Neural crest cell (in vitro differentiated cells): Measurements from ENCODE around the gene WDR70. TPM values are rescaled to one million over a fixed set of nuclear protein-coding genes. Genes with fewer than 3 reads are reported as not detected.

ENCODE experiments used
- DNase-seq: peaks from one replicate; pipeline ENCODE4 v3.0.0; 2021; ENCODE audit warnings: low read depth, mixed read lengths, low spot score
- H3K27ac Mint-ChIP-seq: one replicate; pipeline ENCODE4 v1.8.0; 2021; ENCODE audit warnings: mild to moderate bottlenecking, mixed read lengths; ENCODE audit not compliant: unreplicated experiment
- H3K27me3 Mint-ChIP-seq: 2 replicates; pipeline ENCODE4 v1.8.0; 2021; ENCODE audit warnings: low read depth, mild to moderate bottlenecking, mixed read lengths
- H3K36me3 Mint-ChIP-seq: 2 replicates; pipeline ENCODE4 v1.8.0; 2021; ENCODE audit warnings: low read depth, mild to moderate bottlenecking, mixed read lengths
- H3K4me1 Mint-ChIP-seq: 2 replicates; pipeline ENCODE4 v1.8.0; 2021; ENCODE audit warnings: mixed read lengths
- H3K4me3 Mint-ChIP-seq: one replicate; pipeline ENCODE4 v1.8.0; 2021; ENCODE audit warnings: mild to moderate bottlenecking, mixed read lengths
- H3K9me3 Mint-ChIP-seq: 2 replicates; pipeline ENCODE4 v1.8.0; 2021; ENCODE audit warnings: mixed read lengths
- total RNA-seq: library from RNA; stranded (reverse); gene quantifications from 2 replicates; pipeline ENCODE4 v1.2.1, GENCODE V29; 2021
- TF ChIP-seq, protein P1 (sequence below): fragments of 200-600 bp; sonication (generic); conservative IDR thresholded peaks from 2 replicates; pipeline ENCODE4 v1.5.0; 2021; ENCODE audit warnings: antibody characterized with exemption, mild to moderate bottlenecking

WDR70 gene
- total RNA-seq, 1 donor from 2014 or later, result 46.5 TPM

DNA sequence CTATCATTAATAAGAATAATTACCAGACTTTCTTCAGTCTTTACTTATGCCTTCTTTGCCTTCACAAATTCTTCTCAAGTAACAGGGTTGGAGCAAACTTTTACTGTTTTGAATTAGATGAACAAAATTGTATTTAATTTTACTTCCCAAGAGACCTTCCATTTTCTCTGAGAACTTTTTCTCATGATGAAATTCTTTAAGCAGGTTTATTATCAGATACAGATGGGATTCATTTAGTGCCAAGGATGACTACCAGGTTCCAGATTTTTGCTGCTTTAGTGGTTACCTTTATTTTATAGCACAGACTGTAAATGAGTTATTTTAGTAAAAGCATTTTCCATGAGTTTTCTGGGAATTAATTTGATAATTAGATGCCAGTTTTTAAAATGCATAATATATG lies 335.6 kb downstream of the WDR70 start:
- DNase-seq, result no peak
- Mint-ChIP-seq H3K36me3 (no peaks in the 10 kb centered on the region), H3K9me3 (no peaks in the 10 kb centered on the region), H3K4me1 (peaks cover 3% of the 10 kb centered on the region), H3K27ac (no peak overlapping the region), H3K4me3 (no peak overlapping the region), H3K27me3 (no peaks in the 10 kb centered on the region)
- TF ChIP-seq, protein P1, sequence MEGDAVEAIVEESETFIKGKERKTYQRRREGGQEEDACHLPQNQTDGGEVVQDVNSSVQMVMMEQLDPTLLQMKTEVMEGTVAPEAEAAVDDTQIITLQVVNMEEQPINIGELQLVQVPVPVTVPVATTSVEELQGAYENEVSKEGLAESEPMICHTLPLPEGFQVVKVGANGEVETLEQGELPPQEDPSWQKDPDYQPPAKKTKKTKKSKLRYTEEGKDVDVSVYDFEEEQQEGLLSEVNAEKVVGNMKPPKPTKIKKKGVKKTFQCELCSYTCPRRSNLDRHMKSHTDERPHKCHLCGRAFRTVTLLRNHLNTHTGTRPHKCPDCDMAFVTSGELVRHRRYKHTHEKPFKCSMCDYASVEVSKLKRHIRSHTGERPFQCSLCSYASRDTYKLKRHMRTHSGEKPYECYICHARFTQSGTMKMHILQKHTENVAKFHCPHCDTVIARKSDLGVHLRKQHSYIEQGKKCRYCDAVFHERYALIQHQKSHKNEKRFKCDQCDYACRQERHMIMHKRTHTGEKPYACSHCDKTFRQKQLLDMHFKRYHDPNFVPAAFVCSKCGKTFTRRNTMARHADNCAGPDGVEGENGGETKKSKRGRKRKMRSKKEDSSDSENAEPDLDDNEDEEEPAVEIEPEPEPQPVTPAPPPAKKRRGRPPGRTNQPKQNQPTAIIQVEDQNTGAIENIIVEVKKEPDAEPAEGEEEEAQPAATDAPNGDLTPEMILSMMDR, result no peak

DNA sequence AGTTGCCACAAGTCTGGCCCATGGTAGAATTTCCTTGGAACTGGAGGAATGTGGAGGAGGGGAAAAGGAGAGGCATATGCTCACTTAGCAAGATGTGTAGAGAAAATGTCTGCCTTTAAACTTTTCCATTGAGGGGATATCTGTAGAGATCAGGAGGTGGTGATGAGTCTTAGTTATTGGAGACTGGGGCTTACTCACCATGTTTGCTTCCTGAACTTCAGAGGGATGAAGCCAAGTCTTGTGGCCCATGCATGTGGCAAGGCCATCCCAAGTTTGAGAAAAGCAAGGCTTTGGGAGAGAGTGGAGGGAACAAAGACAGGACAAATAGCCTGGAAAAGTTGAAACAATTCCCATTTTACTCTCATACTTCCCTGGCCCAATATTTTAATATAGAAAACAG lies 336.2 kb downstream of the WDR70 start:
- H3K27me3 Mint-ChIP-seq, result no peaks in the 10 kb centered on the region
- peaks cover 3% of the 10 kb centered on the region for H3K4me1 Mint-ChIP-seq
- no peak overlapping the region for H3K4me3 Mint-ChIP-seq
- no peaks in the 10 kb centered on the region for H3K9me3 Mint-ChIP-seq
- DNase-seq, result no peak
- no peaks in the 10 kb centered on the region for H3K36me3 Mint-ChIP-seq
- TF ChIP-seq, protein P1, result no peak
- H3K27ac Mint-ChIP-seq, result peak overlapping the region; percentile 85

DNA sequence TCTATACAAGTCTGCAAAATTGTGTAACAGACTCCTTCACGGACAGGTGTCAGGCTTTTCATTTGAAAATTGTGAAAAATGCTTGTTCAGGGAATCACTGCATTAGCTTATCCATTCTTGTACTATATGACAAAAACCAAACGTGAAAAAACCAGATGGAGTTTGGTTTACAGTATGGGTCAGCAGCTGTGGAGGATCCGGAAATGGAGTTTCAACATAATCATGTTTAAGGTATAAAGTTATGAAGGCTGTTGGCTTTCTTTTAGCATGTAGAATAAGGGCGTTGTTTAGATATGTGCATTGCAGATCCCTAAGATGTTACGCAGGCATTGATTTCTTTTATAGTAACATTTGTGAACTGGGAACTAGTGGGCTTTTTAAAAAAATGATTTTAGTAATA lies 336.9 kb downstream of the WDR70 start:
- H3K36me3 Mint-ChIP-seq, result no peaks in the 10 kb centered on the region
- H3K4me3 Mint-ChIP-seq, result no peak overlapping the region
- no peak overlapping the region for H3K27ac Mint-ChIP-seq
- no peaks in the 10 kb centered on the region for H3K9me3 Mint-ChIP-seq
- TF ChIP-seq, protein P1, result no peak
- H3K27me3 Mint-ChIP-seq, result no peaks in the 10 kb centered on the region
- DNase-seq, result no peak
- peaks cover 7% of the 10 kb centered on the region for H3K4me1 Mint-ChIP-seq

DNA sequence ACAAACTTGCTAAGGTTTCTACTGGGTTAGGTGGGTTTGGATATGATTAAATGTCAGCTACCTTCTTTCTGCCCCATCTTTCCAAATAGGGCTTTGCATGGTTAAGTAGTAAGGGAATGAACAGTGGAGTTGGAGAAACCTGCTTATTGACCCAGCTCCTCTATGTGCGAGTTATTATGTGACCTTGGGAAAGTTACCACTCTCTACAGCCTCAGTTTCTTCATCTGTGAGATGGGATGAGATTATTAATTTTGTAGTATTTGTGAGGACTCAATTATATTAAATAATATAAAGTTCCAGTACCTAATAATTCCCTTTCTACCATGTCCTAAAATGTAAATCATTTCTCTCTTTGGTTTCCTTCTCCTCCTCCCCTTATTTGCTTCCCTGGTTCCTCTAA lies 337.3 kb downstream of the WDR70 start:
- Mint-ChIP-seq H3K4me3 (no peak overlapping the region), H3K9me3 (no peaks in the 10 kb centered on the region), H3K36me3 (no peaks in the 10 kb centered on the region), H3K27ac (no peak overlapping the region), H3K4me1 (peaks cover 7% of the 10 kb centered on the region), H3K27me3 (no peaks in the 10 kb centered on the region)
- TF ChIP-seq, protein P1, result no peak
- no peak for DNase-seq

DNA sequence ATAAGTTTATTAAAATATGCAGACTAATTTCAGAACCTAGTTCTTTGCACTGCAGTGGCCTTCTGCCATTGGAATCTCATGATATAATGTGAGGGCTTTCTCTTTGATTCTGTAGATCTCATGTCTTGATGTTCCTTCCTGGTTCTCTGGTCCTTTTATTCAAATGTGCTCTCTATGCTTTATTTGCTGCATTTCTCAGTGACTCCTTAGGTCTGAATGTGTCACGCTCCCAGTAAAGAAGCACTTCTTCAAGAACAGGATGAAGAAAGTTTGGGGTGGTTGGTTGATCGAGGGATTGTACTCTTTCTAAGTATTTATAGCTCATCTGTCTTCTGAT lies 338.1 kb downstream of the WDR70 start:
- TF ChIP-seq, protein P1, result no peak
- peaks cover 7% of the 10 kb centered on the region for H3K4me1 Mint-ChIP-seq
- no peak for DNase-seq
- no peaks in the 10 kb centered on the region for H3K36me3 Mint-ChIP-seq
- H3K9me3 Mint-ChIP-seq, result no peaks in the 10 kb centered on the region
- no peaks in the 10 kb centered on the region for H3K27me3 Mint-ChIP-seq
- H3K27ac Mint-ChIP-seq, result no peak overlapping the region
- no peak overlapping the region for H3K4me3 Mint-ChIP-seq
